ENCODE data around the gene STAB2.

STAB2 gene

DNA sequence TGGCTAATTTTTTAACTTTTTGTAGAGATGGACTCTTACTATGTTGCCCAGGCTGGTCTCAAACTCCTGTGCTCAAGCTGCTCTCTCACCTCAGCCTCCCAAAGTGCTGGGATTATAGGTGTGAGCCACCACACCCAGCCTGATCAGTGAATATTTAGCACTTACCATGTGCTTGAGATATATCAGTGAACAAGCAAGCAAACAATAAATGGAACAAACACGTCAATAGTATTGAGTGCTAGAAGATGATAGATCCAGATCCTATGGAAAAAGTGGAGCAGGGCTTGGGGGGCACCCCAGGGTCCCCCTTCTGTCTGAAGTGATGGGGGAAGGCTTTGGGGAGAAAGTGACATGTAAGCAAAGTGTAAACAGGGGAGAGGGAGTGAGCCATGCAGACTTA, 170.2 kb downstream of the STAB2 start:
- no peak for DNase-seq

DNA sequence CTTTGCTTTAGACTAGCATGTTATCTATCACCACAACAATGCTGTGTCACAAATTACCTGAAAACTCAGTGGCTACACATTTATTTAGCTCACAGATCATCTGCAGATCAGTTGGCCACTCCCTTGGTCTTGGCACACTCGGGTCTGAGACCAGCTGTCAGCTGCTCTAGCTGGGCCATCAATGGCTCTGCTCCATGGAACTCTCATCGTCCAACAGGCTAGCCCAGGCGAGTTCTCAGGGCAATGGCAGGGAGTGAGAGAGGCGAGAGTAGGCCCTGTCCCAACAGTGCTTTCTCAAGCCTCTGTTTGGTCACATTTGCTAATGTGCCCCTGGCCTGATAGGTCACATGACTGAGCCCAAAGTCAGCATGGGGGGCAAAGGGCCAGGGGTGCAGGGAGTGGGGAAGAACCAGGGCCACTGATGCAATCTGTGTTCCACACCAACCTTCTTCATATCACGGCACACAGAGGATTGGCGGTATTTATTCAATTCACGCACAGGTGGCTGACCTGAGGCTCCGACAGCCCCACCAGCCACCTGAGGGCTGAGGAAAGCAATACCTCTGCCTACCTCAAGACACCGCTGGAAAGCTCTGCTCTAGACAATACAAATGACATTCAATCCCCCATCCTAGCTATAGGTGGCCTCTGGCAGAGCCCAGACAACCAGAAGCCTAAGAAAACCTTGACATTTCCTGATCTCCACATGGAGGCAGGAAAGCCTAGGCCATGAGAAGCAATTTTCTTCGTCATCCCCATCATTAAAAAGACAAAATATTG, 171.4 kb downstream of the STAB2 start:
- no peak for DNase-seq

DNA sequence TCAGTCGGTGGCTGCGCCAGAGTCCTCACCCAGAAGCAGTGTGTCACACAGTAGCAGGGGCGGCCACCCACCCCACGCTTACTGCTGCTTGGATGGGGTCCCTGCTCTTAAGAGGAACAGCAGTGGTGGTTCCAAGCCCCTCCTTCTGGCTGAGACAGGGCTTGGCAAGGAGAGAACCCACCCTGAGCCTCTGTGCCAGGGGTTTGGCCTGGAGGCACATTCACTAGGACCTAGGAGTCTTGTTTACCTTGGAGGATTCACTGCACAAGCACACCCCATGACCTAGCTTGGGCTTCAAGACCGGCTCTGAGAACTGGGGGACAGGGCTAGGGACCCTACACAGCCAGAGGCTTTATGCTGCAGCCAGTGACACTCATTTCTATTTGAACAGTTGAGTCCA, 175.4 kb downstream of the STAB2 start:
- no peak for DNase-seq

DNA sequence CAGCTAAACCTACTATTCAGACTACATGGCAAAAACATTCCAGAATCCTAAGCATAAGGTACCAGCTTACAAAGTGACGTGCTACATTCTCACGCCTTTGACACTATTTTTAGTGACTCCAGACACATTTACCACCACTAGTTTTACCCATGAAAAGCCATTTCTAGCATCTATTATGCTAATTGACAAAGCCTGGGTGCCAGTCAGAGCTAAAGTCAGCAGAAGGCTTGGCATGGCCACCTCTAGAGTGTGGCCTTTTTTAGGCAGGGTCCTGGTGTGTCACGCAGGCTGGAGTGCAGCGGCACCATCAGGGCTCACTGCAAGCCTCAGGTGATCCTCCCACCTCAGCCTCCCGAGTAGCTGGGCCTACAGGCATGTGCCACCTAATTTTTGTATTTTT, 178.2 kb downstream of the STAB2 start:
- no peak for DNase-seq

DNA sequence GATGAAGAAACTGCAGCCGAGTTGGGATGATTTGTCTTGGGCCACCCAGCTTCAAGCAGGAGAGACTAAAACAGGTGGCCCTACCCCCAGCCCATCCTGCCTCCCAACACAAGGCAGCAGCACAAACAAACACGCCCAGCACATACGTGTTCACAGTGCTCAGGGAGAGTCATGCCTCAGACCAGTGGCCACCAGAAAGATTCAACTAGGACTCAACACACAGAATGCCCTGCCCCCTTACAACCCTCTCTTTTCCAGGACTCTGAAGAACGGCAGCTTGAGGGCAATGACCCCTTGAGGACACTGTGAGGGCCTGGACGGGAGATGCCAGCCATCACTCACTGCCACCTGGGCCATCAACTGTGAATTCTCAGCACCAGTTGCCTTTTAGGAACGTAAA, 179.0 kb downstream of the STAB2 start:
- no peak for DNase-seq

DNA sequence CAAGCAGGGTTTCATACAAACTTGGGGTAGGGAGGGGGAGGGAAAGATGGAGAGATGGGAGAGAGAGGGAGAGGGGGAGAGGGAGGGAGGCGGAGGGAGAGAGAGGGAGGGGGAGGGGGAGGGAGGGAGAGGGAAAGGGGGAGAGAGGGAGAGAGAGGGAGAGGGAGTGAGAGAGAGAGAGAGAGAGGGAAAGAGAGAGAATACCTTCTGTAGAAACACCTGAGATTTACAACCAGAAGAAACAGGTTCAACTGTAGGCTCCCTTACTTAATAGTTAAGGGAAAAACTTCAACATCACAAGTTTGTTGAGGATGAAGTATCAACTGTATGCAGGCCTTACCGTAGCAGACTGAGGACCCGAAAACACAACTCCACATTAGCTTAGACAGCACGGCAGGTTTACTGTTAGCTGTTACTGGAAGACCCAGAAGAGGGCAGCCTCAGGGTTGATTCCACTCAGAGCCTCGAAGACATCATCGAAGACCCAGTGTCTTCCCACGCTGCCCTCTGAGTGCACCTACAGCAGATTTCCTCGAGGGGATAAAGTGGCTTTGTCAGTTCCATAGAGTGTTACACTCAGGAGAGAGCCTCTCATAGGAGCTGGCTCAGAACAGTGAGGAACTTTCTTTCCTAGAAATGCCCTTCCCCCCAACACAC, 181.5 kb downstream of the STAB2 start:
- no peak for DNase-seq

DNA sequence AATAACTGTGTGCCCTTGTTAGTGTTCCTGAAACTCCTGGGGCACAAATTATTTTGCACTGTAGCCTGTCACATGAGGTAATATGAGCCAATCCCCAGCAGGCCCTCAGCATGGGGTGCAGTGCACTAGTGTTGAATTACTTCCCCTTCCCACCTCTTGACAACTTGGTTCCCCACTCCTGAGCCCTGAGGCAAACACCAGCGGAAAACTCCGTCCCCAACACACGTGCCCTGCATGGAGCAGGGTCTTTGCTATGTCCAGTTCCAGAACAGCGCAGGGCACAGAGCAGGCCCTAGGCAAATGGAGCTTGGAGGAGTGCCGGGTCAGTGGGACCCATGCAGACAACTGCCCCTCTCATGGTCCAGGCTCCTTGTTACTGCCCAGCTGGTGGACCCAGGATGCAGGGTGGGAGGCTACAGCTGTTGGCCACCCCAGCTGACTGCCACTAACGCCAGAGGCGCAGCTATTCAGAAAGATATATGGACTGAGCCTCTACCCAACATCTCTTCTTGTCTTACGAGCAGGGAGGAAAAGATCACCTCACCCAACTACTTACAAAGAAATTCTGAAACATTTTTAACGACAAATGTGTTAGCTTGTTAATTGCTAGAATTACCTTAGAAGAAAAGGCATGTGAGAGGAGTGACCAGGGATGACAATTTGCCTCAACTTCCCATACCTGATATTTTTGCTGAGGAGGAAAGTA, 182.3 kb downstream of the STAB2 start:
- DNase-seq, result no peak

DNA sequence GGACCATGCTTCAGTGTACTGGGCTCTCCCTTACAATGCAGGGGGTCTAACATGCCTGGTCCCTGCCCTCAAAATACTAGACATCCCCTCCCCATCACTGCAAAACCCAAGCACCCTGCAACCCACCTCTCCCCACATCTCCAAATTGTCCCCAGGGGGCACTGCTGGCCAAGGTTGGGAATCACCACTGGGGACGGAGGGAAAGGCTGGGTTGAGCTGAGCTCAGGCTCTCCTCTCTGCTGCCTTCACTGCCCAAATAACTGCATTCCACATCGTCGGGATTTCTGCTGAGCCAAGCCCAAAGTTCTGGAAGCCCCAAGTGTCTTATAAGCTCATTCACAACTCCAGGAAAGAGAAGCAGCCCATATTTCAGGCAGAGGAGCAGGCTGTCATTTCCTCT, 184.4 kb downstream of the STAB2 start:
- DNase-seq, result peak; percentile 52

DNA sequence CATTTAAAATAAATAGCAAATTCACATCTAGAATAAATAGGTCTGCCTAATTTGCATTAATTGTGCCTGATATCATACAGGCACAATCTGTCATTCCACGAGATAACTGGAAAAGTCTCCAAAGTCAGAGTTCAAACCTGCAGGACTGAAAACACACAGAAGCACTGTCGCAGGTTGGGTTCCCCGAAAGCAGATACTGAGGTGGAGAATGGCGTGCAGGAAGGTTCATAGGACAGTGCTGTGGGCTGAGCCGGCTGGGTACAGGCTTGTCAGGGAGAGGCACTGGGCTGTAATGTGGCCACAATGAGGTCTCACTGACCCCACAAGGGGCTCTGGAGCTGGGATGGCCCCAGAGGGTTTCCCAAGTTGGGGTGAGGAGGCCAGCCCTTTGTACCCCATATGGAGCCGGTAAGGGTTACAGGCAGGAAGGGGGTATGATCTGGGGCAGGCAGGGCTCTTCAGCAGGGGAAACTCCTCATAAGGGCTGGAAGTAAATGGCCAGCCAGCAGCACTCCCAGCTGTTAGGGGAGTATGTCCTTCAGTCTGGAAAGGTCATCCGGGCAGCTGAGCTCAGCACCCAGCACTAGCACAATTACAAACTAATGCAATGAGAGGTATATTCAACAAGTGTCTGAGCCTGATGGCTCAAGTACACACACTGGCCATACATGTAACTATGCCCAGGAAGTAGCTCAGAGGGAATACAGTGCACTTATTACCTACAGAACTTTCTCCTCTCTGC, 185.5 kb downstream of the STAB2 start:
- DNase-seq, result no peak

DNA sequence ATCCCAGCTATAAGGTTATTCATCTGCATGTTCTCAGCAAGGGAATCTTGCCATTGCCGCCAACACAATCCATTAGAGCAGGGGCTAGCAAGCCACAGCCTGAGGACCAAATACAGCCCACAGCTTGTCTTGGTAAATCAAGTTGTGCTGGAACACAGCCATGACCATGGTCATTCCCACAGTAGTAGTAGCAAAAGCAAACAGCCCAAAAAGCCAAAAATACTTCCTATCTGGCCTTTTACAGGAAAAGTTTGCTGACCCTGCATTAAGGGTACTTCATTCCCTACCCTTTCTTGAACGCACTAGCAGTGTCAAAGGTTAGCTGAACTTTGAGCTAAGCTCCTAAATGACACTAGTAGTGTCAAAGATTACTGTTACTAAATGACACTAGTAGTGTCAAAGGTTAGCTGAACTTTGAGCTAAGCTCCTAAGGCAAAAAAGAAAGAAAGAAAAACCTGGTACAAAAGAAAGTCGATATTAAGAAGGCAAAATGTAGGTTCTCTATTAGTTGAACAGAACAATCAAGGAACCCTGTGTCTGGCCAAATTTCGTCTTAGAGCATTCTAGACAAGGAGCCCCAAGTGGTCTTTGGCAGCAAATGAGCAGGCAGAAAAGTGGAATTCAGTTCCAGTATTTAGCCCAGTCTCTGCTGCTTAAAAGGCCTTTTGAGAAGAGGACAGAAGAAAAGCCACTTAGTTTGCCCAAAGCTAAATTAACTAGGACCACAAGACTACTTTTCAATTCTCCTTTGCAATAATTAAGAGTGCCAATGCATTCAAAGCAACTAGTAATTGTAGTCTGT, 186.2 kb downstream of the STAB2 start:
- DNase-seq, result no peak

DNA sequence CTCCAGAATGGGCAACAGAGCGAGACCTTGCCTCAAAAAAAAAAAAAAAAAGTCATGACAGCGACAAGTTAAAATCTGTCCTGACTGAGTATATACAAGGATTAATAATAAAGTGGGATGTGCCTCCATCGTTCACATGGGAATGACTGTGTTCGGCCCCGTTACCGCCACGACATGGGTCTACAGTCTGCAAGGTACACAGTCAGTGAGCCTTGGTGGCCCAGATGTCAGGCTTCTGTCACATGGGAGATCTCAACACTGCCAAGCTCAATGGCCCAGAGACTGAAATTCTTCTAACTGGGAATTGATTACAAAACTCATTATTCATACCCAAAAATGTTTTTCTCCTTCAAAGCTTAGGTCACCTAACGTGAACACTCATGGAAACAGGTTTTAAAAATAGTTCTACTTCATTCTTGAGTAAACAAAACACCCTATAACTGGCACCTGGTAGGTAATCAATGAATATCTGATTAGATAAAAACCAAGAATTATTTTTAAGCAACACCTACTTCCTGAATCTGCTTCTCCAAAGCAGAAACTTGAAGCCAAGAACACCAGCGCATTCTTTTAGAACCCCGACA, 188.0 kb downstream of the STAB2 start:
- DNase-seq, result no peak

DNA sequence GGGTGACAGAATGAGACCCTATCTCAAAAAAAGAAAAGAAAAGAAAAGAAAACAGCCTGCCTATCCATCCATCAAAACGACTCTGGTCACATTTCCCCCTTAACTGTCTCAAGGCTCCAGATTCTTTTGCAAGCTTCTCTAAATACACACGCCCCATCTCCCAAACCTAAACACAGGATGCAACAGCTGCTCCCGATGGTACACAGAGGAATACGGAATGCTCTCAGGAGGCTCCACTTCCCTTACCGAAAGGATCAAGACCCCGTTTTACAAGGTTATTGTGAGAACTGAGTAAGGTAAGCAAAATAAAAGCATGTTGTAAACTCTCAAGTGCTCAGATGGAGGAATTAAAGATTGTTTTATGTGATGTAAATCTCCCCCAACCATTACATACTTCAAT, 191.7 kb downstream of the STAB2 start:
- DNase-seq, result no peak

DNA sequence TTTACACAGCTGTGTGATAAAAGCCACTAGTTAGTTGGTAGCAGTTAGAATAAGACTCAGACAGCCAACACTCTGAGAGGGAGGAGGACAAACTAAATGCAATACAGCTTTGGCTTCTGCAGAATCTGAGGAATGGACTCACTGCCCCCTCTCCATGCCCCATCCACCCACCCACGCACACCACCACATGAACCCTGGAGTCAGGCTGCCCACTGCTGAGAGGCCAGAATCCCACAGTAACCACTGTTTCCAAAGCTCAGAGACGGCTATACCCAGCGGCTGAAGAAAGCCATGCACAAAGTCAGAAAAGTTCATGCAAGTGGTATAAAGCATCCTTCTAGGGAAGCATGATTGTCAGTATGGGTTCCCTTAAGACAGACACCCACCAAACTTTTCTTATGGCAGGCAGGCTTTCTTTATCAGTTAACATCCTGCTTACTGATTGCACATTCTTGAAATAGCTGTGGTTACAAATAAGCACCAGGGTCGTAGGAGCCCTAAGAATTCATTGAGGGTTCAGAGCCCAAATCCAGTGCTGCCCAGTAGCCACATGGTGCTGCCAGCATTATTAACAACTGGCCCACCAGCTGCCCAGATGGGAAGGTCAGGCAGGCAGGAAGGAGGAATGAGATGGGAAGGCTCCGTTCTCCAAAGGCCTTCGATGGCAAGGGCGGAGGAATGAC, 192.5 kb downstream of the STAB2 start:
- DNase-seq, result no peak

DNA sequence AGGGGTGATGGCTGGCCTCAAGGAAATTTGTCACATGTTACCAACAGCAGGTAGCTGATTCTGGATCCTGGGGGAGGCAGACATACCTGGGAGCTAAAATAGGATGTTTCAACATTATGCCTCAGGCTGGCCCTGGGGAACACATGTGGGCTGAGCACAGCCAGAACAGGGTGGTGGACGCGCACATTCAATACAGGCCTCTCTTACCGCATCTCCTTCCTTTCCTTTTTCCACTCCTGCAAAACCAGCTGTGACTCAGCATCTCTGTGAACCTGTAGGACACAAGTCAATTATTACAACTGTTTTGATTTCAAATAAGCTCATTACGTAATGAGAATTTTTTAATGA, 193.0 kb downstream of the STAB2 start:
- DNase-seq, result no peak

DNA sequence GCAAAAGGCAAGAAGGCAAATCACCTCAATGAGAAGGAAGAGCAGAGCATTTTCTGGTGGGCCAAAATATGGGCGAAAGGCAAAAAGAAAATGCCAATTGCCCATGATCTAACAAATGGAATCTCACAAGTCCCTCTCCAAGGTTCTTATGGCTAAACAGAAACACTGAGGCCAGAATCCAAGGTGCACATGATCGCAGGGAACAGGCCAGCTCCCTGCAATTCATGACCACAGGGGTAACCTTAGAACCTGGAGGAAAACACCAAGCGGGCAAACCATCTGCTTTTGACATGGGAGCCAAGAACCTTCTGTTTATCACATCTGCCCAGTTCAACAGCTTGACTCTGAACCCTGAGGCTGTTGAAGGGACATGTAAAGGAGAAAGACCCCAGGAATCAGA, 193.9 kb downstream of the STAB2 start:
- DNase-seq, result no peak

DNA sequence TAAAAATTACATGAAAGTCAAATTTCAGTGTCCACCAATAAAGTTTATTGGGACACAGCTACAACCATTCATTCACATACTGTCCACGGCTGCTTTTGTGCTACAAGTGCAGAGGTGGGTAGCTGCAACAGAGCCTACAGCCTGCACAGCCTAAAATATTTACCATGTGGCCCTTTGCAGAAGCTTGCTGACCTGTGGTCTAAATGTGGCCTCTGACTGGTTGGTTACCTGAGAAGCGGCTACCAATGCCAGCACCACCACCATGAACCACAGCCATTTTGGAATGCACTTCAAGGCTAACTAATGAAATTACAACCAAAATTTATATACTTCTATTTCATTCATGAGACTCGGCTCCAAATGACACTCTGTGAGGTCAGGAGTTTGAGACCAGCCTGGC, 195.3 kb downstream of the STAB2 start:
- no peak for DNase-seq

DNA sequence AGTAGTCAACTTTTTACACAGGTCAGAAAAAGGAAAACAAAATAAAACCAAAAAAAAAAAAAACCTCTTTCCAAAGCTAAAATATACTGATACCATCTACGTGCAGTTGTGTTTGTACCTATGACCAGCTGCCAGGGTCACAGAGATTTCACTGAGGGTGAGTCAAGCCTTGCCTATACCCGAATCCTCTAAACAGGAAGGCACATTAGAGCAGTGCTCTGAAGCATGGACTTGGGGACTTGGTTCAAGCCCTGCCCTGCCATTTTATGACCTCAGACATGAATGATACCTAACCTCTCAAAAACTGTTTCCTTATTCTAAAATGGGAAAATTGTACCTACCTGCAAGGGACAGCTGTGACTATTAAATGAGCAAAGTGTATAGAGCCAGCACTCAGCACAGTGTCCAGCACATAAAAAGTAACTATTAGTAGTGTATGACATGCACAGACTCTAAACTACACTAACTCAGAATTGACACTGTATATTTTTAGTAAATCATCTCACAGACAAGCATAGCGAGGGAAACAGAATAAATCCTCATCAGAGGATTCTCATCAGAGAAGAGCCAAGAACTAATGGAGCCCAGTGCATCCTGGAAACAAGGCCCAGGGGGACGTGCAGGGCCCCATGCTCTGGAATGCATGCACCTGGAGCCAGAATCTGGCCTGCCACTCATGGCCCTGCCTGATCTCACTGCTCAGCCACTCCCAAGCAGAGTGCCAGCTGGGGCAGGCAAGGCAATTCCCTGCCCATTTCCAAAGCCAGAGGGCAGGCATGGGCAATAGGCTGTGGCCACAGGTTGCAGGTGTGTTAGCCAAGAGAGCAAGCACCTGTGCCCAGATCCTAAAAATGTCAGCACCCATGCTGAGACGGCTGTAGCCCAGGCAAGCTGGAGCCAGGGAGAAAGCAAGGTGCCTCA, 196.9 kb downstream of the STAB2 start:
- no peak for DNase-seq

DNA sequence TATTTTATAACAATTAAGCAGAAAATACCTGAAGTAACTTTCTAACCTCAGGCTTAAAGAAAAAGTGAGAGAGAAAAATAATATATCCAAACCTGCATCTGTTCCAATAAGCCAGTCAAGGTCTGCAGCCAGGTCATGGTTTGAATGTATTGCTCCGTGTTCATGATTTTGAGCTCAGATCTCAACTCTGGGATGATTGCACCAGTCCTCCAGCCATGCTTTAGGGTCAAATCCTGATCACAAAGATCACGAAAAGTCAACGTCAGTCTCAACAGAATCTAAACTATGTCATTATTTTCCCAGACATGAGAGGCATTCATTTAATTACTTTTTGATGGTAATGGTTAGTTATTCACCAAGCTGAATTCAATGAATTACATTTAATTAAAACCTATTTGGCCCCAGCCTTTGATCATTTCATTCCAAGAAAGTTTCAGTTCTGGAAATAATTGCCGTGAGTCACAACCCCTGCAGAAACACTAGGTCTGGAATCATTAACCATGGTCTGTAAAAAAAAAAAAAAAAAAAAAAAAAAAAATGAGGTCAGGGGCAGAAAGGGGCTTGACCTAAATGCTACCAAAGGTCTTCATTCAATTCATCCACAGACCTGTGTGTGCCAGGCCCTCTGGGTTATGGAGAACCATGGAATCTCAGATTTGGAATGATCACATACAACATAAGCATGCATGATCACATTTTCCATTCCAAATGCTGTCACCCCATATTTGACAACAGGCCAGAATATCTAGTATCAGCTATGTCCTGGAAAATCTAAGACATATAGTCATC, 198.4 kb downstream of the STAB2 start:
- no peak for DNase-seq

DNA sequence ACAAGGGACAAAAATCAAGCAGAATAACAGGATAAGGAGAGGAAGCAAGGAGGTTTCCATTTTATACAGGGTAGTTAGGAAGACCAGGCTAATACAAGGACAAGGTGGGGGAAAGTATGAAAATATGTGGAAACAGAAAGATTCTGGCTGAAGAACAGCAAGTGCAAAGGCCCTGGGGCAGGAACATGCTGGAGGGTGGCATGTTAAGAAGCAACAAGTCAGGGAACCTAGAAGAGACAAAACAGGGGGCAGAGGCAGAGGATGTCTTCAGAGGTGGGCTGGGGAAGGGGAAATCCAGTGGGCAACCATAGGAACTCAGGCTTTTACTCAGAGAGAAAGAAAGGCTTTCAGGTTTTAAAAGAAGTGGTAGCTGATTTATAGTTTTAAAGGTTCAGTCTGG, 199.1 kb downstream of the STAB2 start:
- no peak for DNase-seq

All from suppressor macrophage treated with lipopolysaccharide for 4 hours (primary cell).